ENCODE measurements around the gene NFKBIB.
A peak's percentile ranks its signal among the peaks of the same experiment; 100 is the strongest.

NFKBIB gene

DNA sequence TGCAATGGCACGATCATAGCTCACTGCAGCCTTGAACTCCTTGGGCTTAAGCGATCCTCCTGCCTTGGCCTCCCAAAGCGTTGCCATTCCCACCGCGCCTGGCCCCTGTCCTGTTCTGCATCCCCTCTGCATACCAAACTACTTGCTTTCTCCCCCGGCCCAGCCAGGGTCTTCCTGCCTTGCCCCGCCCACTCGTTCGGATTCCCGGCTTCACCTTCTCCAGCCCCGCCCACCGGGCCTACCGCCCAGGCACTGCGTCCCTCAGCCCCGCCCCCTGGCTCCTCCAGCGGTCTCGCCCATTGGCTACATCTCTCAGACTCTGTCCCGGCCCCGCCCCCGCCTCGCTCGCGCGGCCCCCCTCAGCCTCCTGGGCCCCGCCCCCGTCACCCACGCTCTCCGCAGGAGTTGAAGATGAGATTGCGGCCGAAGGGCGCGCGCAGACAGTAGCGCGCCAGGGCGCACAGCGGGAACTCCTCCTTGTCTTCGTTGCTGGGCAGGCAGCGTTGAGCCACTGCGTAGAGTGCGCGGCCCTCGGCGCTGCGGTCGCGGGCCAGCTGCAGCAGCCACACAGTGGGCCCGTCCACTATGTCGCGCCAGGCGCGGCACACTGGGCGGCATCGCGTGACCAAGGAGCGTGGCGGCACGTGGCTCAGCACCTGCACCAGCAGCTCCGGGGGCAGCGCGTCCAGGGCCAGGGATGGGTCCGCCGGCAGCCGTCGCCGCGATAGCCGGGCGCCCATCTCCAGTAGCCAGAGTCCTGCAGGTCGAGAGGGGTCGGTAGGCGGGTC lies 50.0 kb downstream of the NFKBIB start:
- H3K4me1 Mint-ChIP-seq = peaks cover 16% of the 10 kb centered on the region
- no peaks in the 10 kb centered on the region for H3K9me3 Mint-ChIP-seq
- no peak overlapping the region for H3K27ac Mint-ChIP-seq
- H3K36me3 Mint-ChIP-seq = no peaks in the 10 kb centered on the region
- peak overlapping the region; percentile 68 for H3K4me3 Mint-ChIP-seq
- peaks cover 10% of the 10 kb centered on the region for H3K27me3 Mint-ChIP-seq

DNA sequence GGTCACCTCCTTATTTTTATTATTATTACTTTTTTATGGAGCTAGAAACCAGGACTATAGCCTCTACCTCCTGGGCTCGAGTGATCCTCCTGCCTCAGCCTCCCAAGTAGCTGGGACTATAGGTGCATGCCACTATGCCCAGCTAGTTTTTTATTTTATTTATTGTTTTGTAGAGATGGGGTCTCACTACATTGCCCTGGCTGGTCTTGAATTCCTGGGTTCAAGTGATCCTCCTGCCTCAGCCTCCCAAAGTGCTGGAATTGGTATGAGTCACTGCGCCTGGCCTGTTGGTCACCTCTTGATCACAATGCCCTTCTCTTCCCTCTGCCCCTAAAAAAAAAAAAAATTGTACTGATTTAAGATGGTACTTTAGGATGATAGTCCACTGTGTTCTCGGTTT lies 51.4 kb downstream of the NFKBIB start:
- Mint-ChIP-seq H3K4me3 (no peak overlapping the region), H3K36me3 (no peaks in the 10 kb centered on the region), H3K27me3 (peaks cover 10% of the 10 kb centered on the region), H3K9me3 (no peaks in the 10 kb centered on the region), H3K27ac (no peak overlapping the region), H3K4me1 (peaks cover 16% of the 10 kb centered on the region)

DNA sequence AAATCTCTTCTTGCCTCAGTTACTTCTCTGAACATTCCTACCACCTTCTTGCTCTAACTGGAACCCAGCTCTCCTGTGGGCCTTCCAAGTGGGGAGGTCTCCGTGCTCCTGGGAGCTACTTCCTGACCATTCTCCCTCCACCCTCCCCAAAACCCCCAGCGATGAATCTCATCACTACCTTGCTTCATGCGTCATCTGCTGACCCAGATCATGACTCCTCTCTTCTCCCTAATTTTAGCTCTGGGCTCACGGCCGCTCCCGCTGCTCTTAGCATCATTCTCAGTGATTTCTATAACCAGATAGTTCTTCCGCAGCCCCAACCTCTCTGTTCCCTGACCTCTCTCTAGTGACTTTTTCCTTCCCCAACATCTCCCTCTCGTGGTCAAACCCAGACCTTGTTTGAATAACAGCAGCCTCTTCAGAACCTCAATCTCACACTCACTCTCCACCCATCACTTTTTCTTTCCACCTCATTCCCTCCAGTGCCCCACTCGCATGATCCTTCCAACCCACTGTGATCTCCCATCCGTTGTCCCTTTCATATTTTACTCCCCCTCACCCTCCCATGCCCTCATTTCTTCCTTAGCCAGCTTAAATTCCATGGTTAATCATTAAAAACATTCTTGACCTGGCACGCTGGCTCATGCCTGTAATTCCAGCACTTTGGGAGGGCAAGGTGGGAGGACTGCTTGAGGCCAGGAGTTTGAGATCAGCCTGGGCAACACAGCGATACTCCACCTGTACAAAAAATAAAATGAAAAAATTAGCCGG lies 52.8 kb downstream of the NFKBIB start:
- H3K27ac Mint-ChIP-seq = peak overlapping the region; percentile 42
- H3K4me3 Mint-ChIP-seq = no peak overlapping the region
- peaks cover 16% of the 10 kb centered on the region for H3K4me1 Mint-ChIP-seq
- no peaks in the 10 kb centered on the region for H3K36me3 Mint-ChIP-seq
- H3K27me3 Mint-ChIP-seq = peaks cover 10% of the 10 kb centered on the region
- no peaks in the 10 kb centered on the region for H3K9me3 Mint-ChIP-seq

DNA sequence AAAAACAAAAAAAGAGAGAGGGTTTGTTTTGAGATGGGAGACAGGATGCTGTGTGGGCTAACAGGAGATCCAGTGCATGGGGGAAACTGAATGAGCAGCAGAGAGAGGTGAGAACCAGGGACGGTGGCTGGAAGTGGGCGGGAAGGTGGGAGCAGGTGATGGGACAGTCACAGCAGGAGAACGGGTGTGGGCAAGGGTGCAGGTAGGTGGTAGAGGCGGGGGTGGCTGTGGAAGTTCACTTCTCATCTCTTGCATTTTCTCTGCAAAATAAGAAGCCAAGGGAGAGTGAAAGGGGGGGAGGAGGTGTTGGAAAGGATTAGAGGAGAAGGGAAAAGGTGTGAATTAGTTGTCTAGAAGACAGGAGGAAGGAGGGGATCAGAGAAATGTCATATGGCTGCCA lies 53.9 kb downstream of the NFKBIB start:
- H3K27me3 Mint-ChIP-seq = peaks cover 10% of the 10 kb centered on the region
- H3K9me3 Mint-ChIP-seq = no peaks in the 10 kb centered on the region
- H3K36me3 Mint-ChIP-seq = no peaks in the 10 kb centered on the region
- no peak overlapping the region for H3K27ac Mint-ChIP-seq
- no peak overlapping the region for H3K4me3 Mint-ChIP-seq
- peaks cover 16% of the 10 kb centered on the region for H3K4me1 Mint-ChIP-seq

DNA sequence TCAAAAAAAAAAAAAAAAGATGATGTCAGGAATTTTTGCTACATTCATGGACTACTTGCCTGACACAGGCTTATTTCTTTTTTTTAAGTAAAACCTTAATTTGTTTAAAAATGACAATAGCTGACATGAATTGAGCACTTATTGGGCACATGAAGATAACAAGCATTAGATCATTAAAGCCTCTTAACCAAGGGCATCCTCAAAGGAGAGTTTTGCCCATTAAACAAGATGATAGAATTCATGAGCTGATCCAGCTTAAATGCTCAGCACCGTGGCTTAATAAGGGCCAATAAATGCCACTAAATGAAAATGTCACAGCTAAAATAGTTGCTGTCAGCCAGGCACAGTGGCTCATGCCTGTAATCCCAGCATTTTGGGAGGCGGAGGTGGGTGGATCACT lies 56.5 kb downstream of the NFKBIB start:
- Mint-ChIP-seq H3K4me3 (no peak overlapping the region), H3K27me3 (peaks cover 10% of the 10 kb centered on the region), H3K9me3 (no peaks in the 10 kb centered on the region), H3K27ac (no peak overlapping the region), H3K4me1 (peaks cover 6% of the 10 kb centered on the region), H3K36me3 (no peaks in the 10 kb centered on the region)

DNA sequence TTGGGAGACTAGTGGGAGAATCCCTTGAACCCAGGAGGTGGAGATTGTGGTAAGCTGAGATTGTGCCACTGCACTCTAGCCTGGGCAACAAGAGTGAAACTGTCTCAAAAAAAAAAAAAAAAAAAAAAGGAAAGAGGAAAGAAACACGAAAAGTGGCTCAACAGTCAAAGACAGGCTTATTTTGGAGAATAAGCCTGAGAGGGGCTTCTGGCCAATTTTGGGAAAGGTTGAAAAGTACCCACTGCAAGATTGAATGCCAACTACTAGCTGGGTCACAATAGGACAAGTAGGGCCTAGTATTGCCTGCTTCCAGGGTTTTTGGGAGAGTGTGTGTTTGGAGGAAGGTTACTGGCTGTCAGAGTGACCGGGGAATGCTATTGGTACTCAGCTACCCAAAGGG lies 58.5 kb downstream of the NFKBIB start:
- no peaks in the 10 kb centered on the region for H3K9me3 Mint-ChIP-seq
- no peak overlapping the region for H3K4me3 Mint-ChIP-seq
- peaks cover 9% of the 10 kb centered on the region for H3K4me1 Mint-ChIP-seq

More for the DNA sequence above, 58.5 kb downstream of the NFKBIB start:
- H3K36me3 Mint-ChIP-seq = no peaks in the 10 kb centered on the region
- H3K27me3 Mint-ChIP-seq = peaks cover 7% of the 10 kb centered on the region
- H3K27ac Mint-ChIP-seq = no peak overlapping the region
